Peyer's patch (tissue), 4 donors: ENCODE data around the gene CNOT9. TPM values are rescaled to one million over a fixed set of nuclear protein-coding genes. Genes with fewer than 3 reads are reported as not detected.
"Not testable (repeated sequence)": the region's sequence is repeated elsewhere in the genome, so short reads cannot be mapped to it uniquely, and the experiment has no call there.

Experiments
- DNase-seq, 3 donors: peaks; one replicate each; pipeline ENCODE4 v3.0.0-alpha.2; 2017 to 2019
- H3K27ac ChIP-seq, 4 donors: fragments of 200-600 bp; sonication (generic); one replicate each; pipeline ENCODE4 v1.5.1; 2016 to 2019
- H3K27me3 ChIP-seq, 2 donors: fragments of 200-600 bp; sonication (generic); one replicate each; pipeline ENCODE4 v1.5.1; 2019
- H3K36me3 ChIP-seq, 3 donors: fragments of 200-600 bp; sonication (generic); one replicate each; pipeline ENCODE4 v1.5.1; 2016 to 2019
- H3K4me1 ChIP-seq, 4 donors: fragments of 200-600 bp; sonication (generic); one replicate each; pipeline ENCODE4 v1.5.1; 2016 to 2019
- H3K4me3 ChIP-seq, 4 donors: fragments of 200-600 bp; sonication (generic); 1 replicate in 3 of 4; 2 replicates in 1 of 4; pipeline ENCODE4 v1.5.1; 2016 to 2019; ENCODE audit warnings: mild to moderate bottlenecking in 1 of 4
- H3K9me3 ChIP-seq, 4 donors: fragments of 200-600 bp; sonication (generic); one replicate each; pipeline ENCODE4 v1.5.1; 2016 to 2019; ENCODE audit warnings: mild to moderate bottlenecking in 1 of 4
- POLR2A ChIP-seq, 2 donors: fragments of 450-650 bp; IDR thresholded peaks; one replicate each; pipeline ENCODE4 v1.5.1; 2017; ENCODE audit warnings: antibody characterized with exemption in 2 of 2, mild to moderate bottlenecking in 2 of 2, moderate library complexity in 2 of 2
- total RNA-seq, 4 donors: library from RNA; depleted of rRNA; stranded (reverse); fragments of >200 nt; gene quantifications; one replicate each; pipeline ENCODE4 v1.1.0, GENCODE V29; 2016
- TF ChIP-seq, protein P1 (sequence below), 6 experiments: fragments of 450-650 bp in 4 of 6; fragments of 200-600 bp in 2 of 6; sonication (generic) in 1 of 6; IDR thresholded peaks; one replicate each; pipeline ENCODE4 v1.5.1; 2017 to 2019; ENCODE audit warnings: antibody characterized with exemption in 6 of 6, mild to moderate bottlenecking in 3 of 6, moderate library complexity in 1 of 6

Gene CNOT9, protein sequence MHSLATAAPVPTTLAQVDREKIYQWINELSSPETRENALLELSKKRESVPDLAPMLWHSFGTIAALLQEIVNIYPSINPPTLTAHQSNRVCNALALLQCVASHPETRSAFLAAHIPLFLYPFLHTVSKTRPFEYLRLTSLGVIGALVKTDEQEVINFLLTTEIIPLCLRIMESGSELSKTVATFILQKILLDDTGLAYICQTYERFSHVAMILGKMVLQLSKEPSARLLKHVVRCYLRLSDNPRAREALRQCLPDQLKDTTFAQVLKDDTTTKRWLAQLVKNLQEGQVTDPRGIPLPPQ
- total RNA-seq, result 10 to 100 TPM; 27.2 to 54.2 (median 51.5) TPM

DNA sequence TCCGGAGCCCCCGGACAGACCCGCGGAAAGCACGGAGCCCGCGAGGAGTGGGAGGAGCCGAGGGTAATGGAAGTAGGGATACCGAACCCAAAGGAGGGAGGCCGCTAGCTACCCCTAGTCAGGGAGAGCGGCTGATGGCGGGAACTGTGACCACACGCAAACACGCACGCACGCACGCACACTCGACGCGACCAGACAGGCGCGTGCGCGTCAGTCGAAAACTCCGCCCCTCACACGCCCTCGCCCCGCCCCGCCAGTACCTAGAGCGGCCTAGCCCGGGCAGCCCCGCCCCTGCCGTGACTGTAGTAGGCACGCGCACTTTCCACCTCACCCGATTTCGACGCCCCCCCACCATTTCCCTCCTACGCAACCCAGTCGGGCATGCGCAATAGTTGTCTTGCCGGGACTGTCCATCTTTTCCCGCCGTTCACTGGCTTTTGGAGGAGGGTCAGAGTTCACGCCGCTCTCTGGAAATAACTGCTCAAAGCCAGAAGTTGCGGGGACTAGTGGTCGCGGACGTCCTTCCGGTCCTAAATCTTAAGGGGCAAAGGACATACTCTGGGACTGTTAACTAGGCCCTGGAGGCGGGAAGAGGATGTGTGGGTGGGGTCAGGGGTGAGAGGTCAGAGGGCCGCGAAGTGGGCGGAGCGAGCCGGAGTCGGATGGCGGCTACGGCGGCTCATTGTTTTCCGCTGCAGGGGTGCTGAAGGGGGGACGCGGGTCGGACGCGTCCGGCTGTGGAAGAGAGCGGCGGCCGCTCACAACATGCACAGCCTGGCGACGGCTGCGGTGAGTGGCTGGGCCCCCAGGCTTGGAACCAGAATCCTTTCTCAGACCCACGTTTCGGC lies at the start of gene CNOT9, which contains the start of gene USP37:
TSS of gene CNOT9 (plus strand) at position 650 of the 848 bp plus-strand sequence. CDS start at position 766, 116 bp downstream.
TSS of gene USP37 (minus strand) at position 162 of the 848 bp plus-strand sequence. CDS start 9,698 bp downstream, outside the sequence.
- Histone ChIP-seq H3K27ac (peak within 1 kb of the TSS; percentile 89 to 92 (median 90)), H3K27me3 (no peaks in the 10 kb centered on the region), H3K36me3 (peaks cover 0 to 11% (median 0%) of the 10 kb centered on the region in 3 donors), H3K9me3 (no peaks in the 10 kb centered on the region), H3K4me1 (peaks cover 0 to 30% (median 9%) of the 10 kb centered on the region in 4 donors), H3K4me3 (peak within 1 kb of the TSS; percentile 56 to 81 (median 67))
- peak in 1 of 2 donors; percentile 79 for TF ChIP-seq POLR2A (IDR thresholded peaks at IDR 0.05)
- TF ChIP-seq, protein P1, sequence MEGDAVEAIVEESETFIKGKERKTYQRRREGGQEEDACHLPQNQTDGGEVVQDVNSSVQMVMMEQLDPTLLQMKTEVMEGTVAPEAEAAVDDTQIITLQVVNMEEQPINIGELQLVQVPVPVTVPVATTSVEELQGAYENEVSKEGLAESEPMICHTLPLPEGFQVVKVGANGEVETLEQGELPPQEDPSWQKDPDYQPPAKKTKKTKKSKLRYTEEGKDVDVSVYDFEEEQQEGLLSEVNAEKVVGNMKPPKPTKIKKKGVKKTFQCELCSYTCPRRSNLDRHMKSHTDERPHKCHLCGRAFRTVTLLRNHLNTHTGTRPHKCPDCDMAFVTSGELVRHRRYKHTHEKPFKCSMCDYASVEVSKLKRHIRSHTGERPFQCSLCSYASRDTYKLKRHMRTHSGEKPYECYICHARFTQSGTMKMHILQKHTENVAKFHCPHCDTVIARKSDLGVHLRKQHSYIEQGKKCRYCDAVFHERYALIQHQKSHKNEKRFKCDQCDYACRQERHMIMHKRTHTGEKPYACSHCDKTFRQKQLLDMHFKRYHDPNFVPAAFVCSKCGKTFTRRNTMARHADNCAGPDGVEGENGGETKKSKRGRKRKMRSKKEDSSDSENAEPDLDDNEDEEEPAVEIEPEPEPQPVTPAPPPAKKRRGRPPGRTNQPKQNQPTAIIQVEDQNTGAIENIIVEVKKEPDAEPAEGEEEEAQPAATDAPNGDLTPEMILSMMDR (IDR thresholded peaks at IDR 0.05), result peak in 3 of 6 experiments; percentile 27 to 36 (median 33)
- DNase-seq, result peak; percentile 100

DNA sequence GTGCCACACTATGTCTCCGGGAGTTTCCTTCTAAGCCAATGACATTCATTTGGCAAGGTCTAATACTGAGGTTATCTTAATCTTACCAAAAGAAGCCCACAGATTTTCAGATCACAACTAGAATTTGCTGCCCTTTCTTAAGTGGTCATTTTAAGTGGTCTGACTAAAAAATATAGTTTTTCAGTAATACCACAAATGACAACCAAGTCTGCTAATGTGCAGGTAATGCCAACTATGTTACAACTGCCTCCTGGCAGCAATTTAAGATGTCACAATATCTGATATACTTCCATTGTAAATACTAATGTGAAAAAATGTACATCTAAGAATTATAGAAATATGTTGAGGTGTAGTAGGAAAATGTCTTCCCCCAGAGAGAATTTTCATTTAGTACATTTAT lies 49.8 kb upstream of the CNOT9 start:
- H3K27me3 ChIP-seq, result no peaks in the 10 kb centered on the region
- no peaks in the 10 kb centered on the region for H3K9me3 ChIP-seq
- no peak for TF ChIP-seq POLR2A (IDR thresholded peaks at IDR 0.05)
- TF ChIP-seq, protein P1 (IDR thresholded peaks at IDR 0.05), result no peak
- H3K36me3 ChIP-seq, result peaks cover 0 to 23% (median 0%) of the 10 kb centered on the region in 3 donors
- no peak overlapping the region for H3K27ac ChIP-seq
- no peak overlapping the region for H3K4me3 ChIP-seq
- no peaks in the 10 kb centered on the region for H3K4me1 ChIP-seq
- DNase-seq, result no peak

DNA sequence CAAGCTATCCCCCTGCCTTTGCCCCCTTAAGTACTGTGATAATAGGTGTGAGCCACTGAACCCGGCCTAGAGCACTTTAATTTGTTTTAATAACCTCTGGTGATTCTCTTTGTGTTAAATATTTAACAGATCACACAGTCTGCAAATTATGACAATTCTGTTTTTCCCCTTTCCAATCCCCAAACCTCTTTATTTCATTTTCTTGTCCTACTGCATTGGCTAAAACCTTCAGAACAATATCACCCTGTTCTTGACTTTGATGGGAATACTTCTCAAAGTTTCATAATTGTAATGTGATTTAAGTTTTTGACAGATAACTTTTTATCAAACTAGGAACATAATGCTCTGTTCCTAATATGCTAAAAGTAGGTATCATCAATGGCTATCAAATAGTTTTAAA lies 45.0 kb upstream of the CNOT9 start:
- no peak overlapping the region for H3K27ac ChIP-seq
- H3K9me3 ChIP-seq, result no peaks in the 10 kb centered on the region
- TF ChIP-seq, protein P1 (IDR thresholded peaks at IDR 0.05), result no peak
- no peak for DNase-seq
- no peak overlapping the region for H3K4me3 ChIP-seq
- no peaks in the 10 kb centered on the region for H3K27me3 ChIP-seq
- no peaks in the 10 kb centered on the region for H3K4me1 ChIP-seq
- peaks cover 0 to 68% (median 0%) of the 10 kb centered on the region in 3 donors for H3K36me3 ChIP-seq

DNA sequence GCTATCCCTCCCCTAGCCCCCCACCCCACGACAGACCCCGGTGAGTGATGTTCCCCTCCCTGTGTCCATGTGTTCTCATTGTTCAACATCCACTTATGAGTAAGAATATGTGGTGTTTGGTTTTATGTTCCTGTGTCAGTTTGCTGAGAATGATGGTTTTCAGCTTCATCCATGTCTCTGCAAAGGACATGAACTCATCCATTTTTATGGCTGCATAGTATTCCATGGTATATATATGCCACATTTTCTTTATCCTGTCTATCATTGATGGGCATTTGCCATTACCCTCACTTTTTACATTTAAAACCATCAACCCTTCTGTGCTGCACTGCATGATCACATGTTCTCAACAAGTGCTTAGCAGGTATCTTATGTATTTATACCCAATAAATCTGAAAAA lies 40.2 kb upstream of the CNOT9 start:
- H3K9me3 ChIP-seq, H3K27ac ChIP-seq, H3K27me3 ChIP-seq, H3K4me3 ChIP-seq, DNase-seq, H3K4me1 ChIP-seq: not testable (repeated sequence)
- H3K36me3 ChIP-seq, result peaks cover 0 to 89% (median 0%) of the 10 kb centered on the region in 3 donors

DNA sequence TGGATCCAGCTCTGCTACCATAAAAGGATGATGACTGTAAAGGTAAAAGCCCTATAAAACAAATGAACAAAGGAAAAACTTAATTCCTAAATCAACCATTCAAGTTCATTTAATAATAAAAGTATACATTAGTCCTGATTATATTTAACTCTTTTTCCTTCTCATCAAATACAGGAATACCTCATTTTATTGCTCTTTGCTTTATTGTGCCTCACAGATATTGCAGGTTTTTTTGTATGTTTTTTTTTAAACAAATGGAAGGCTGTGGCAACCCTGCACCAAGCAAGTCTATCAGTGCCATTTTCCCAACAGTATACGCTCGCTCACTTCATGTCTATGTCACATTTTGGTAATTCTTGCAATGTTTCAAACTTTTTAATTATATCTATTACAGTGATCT lies 38.6 kb upstream of the CNOT9 start:
- no peak overlapping the region for H3K4me3 ChIP-seq
- no peak overlapping the region for H3K27ac ChIP-seq
- peaks cover 0 to 84% (median 0%) of the 10 kb centered on the region in 3 donors for H3K36me3 ChIP-seq
- no peaks in the 10 kb centered on the region for H3K4me1 ChIP-seq
- no peak for TF ChIP-seq POLR2A (IDR thresholded peaks at IDR 0.05)
- TF ChIP-seq, protein P1 (IDR thresholded peaks at IDR 0.05), result no peak
- H3K27me3 ChIP-seq, result no peaks in the 10 kb centered on the region
- H3K9me3 ChIP-seq, result no peaks in the 10 kb centered on the region
- no peak for DNase-seq
